Activated naive CD4-positive, alpha-beta T cell (primary cell): ENCODE results near the gene CUTC.
A peak's percentile ranks its signal among the peaks of the same experiment; 100 is the strongest.
"Not testable (repeated sequence)": the region's sequence is repeated elsewhere in the genome, so short reads cannot be mapped to it uniquely, and the experiment has no call there.

ENCODE experiments used
- DNase-seq, 4 experiments: peaks; one replicate each; lab custom pipeline; 2025; lab: John Stamatoyannopoulos, UW

CUTC gene, protein sequence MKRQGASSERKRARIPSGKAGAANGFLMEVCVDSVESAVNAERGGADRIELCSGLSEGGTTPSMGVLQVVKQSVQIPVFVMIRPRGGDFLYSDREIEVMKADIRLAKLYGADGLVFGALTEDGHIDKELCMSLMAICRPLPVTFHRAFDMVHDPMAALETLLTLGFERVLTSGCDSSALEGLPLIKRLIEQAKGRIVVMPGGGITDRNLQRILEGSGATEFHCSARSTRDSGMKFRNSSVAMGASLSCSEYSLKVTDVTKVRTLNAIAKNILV

DNA sequence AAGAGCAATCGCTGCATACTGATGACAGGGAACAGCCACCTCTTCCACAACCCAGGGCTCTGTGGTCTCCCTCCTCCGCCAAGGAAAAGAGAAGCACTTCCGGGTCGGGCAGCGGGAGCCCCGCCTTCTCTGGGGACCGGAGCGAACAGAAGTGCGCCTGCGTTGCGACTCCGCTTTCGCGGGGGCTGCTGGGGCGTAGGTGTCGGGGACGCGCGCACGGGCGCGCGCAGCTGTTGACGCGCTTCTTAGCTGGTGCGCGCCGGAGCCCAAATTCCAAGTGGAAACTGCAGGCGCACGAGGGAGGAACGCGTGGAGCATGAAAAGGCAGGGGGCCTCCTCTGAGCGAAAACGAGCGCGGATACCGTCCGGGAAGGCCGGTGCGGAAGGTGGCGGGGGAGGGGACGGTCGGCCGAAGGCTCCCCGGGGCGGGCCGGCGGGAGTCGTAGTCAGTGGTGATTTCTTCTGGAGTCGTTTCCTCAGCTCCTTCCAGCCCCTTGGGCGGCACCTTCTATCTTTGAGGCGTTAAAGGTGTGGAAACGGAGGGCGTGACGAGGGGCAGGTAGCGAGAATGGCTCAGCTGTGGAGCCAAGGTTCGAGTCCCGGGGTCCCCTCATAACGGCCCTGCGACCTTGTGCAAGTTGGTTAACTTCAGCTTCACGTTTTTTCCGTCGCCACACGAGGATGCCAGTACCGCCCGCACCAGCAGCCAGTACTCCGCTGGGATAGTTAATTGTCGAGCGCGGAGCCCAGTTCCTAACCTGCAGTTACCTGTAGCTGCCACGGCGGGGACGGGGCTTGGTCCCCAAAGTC is at the start of gene CUTC, which contains the start of gene COX15:
CUTC (plus strand) TSS at position 202 of the 810 bp plus-strand sequence; CDS start at position 317, 115 bp downstream.
COX15 (minus strand) TSS at position 95 of the 810 bp plus-strand sequence; CDS start at position 17, 78 bp downstream.
- peak; percentile 80 to 92 (median 88) for DNase-seq

- DNase-seq: no peak
Measured at GRCh38 chr10:99682752-99683151, 49.3 kb upstream of the CUTC start.

DNA sequence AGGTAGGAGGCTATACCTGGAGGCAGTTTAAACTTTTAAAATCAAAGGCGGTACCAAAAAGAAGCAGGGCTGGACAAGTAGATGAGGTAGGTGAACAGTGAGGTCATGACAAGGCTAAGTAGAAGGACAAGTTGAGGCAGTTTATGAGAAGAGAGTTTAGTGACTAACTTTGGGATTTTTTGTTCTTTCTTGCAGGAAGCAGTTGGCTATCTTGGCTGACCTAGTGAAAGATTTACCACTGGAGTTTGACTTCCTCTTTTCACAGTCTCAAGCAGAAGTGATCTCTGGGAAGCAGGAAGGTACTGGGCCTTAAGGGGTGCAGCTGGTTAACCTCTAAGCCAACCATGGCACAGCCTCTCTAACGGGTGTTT is 46.5 kb upstream of the CUTC start:
- no peak for DNase-seq

DNA sequence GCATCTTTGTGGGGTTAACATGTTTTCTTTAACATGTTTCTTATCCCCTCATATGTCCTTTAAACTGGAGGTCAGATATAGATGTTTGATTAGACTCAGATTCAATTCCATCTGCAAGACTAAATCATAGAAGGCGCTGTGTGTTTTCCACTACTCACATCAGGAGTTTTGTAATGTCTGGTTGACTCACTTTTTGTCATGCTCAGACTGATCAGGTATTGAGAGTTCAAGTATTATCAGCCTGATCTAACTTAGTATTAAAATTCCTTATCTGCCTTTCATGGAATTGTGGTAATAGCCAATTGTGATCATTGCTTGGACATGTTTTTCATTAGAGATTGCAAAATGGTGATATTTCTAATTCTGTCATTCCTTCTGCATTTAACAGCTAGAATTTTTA is 42.6 kb upstream of the CUTC start:
- no peak for DNase-seq

- no peak for DNase-seq
Measured at GRCh38 chr10:99693933-99694583, 38.0 kb upstream of the CUTC start.

- DNase-seq: no peak
Measured at GRCh38 chr10:99695761-99696160, 36.3 kb upstream of the CUTC start.

GRCh38 chr10:99698504-99699080 is 33.4 kb upstream of the CUTC start:
- DNase-seq: no peak

- DNase-seq: no peak
Measured at GRCh38 chr10:99700649-99701048, 31.4 kb upstream of the CUTC start.

GRCh38 chr10:99708428-99709012 is 23.5 kb upstream of the CUTC start:
- no peak for DNase-seq

GRCh38 chr10:99709480-99710229 is 22.4 kb upstream of the CUTC start:
- DNase-seq: no peak

GRCh38 chr10:99711129-99711719 is 20.8 kb upstream of the CUTC start:
- no peak for DNase-seq

DNA sequence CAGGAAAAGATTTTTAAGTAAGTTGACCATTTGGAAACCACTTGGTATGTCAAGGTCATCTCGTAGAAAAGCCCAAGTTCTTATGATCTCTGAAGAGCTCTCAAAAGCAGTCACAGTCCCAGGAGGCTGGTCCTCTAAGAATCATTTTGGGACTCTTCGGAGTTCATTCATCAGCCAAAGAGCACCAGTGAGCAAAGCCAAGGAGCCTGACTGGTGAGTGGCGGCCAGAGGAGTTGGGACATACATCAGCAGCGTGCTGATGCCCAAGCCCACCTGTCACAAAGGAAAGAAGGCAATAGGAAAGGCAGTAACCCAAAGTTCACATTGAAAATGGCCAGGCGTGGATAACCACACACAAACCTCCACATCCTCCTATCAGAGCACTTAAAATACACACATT is 17.6 kb upstream of the CUTC start:
- DNase-seq: no peak

DNA sequence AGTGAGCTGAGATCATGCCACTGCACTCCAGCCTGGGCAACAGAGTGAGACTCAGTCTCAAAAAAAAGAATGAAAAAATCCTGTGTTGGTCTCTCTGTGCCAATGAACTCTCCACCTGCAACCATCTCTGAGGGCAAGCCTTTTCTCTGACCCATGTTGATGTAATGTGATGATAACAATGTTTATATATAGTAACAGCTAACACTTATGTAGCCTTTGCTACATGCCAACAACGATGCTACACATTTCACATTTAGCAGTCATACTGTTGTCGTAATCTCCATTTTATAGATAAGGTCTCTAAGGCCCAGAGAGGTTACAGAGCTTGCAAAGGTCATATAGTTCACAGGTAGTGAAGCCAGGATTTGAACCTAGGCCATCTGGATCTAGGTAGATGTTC is 11.6 kb upstream of the CUTC start:
- DNase-seq: no peak

DNA sequence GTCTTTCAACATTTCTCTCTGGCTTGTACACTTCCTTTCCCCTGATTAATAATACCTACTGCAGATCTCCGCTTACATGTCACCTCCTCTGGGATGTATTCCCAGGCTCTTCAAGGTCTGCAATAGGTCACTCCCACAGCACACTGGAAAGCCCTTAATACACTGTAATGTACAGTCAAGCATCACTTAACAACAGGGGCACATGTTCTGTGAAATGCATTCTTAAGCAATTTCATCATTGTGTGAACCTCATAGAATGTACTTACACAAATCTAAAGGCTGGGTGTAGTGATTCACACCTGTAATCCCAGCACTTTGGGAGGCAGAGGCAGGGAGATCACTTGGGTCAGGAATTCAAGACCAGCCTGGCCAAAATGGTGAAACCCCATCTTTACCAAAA is 2.0 kb upstream of the CUTC start:
- no peak for DNase-seq

- DNase-seq: no peak
Measured at GRCh38 chr10:99731306-99732032, 565 bp upstream of the CUTC start.

- no peak for DNase-seq
Measured at GRCh38 chr10:99733366-99733765, 1.3 kb downstream of the CUTC start.

- not testable (repeated sequence) for DNase-seq
Measured at GRCh38 chr10:99734111-99734510, 2.1 kb downstream of the CUTC start.

DNA sequence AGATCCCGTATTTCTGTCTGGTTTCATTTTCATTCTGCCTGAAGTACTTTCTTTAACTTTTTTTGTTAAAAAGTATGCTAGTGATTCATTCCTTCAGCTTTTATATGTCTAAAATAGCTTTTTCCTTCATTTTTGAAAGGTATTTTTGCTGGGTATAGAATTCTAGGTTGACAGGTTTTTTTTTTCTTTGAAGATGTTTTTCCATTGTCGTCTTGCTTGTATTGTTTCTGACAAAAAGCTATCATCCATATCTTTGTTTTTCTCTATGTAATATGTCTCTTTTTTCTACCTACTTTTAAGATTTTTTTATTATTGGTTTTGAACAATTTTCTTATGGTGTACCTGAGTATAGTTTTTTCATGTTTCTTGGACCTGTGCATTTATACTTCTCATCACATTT is 8.2 kb downstream of the CUTC start:
- DNase-seq: no peak

GRCh38 chr10:99740933-99741559 is 9.0 kb downstream of the CUTC start:
- no peak for DNase-seq

DNA sequence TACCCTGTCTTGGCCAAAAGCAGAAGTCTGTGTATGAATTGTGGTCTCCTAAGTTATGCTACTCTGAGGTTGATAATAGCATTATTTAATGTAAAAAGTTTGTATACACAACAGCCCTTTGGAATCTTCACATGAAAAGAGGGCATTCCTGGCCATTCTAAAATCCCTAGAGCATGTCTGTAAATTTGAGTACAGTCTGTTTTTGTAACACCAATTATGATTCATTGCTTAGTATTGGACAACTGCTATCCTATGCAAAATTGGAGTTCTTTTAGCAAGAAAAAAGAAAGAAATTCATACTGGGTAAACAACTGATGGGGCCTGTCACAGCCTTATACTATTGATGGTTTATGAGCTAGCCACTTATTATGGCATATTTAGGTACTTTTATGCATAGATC is 10.2 kb downstream of the CUTC start:
- no peak for DNase-seq
